K562 (cell line): Measurements from ENCODE around the gene KISS1. TPM values are rescaled to one million over a fixed set of nuclear protein-coding genes. Genes with fewer than 3 reads are reported as not detected.
A peak's percentile ranks its signal among the peaks of the same experiment; 100 is the strongest.

Experiments
- ARNT ChIP-seq, 2 experiments: fragments of 450-650 bp; IDR thresholded peaks; 2 replicates each; pipeline ENCODE4 v1.6.1; 2016; ENCODE audit warnings: mild to moderate bottlenecking in 1 of 2
- ATF1 ChIP-seq, 2 experiments: fragments of 450-650 bp in 1 of 2; IDR thresholded peaks; 2 replicates each; pipeline ENCODE4 v1.6.1; 2016; ENCODE audit warnings: missing compliant biosample characterization in 1 of 2, missing genetic modification characterization in 1 of 2
- CBX3 ChIP-seq, 2 experiments: IDR thresholded peaks; 1 replicate in 1 of 2; 2 replicates in 1 of 2; pipeline ENCODE4 v1.6.1; 2012; ENCODE audit warnings: inconsistent platforms in 2 of 2, low read length in 2 of 2, borderline replicate concordance in 1 of 2, control low read depth in 1 of 2
- FOXJ2 ChIP-seq: fragments of 200-800 bp; sonication (Bioruptor generic); IDR thresholded peaks from 2 replicates; pipeline ENCODE4 v1.6.1; 2016; ENCODE audit warnings: missing genetic modification characterization, missing compliant biosample characterization
- GTF2B ChIP-seq: IDR thresholded peaks from 2 replicates; pipeline ENCODE4 v1.6.1; 2011; ENCODE audit not compliant: insufficient read length; ENCODE audit errors: extremely low read depth
- HDAC1 ChIP-seq, 2 experiments: fragments of 450-650 bp; IDR thresholded peaks; 2 replicates each; pipeline ENCODE4 v1.6.1; 2016 to 2017; ENCODE audit warnings: inconsistent platforms in 1 of 2, mild to moderate bottlenecking in 1 of 2, moderate library complexity in 1 of 2
- HDAC2 ChIP-seq: fragments of 450-650 bp; IDR thresholded peaks from 2 replicates; pipeline ENCODE4 v1.6.1; 2016; ENCODE audit warnings: mild to moderate bottlenecking
- HINFP ChIP-seq: fragments of 450-650 bp; conservative IDR thresholded peaks from 2 replicates; pipeline ENCODE4 v1.6.1; 2016; ENCODE audit warnings: missing genetic modification characterization, low read depth, mild to moderate bottlenecking, control low read depth, missing compliant biosample characterization
- JUND ChIP-seq, 2 experiments: IDR thresholded peaks; 2 replicates in 1 of 2; 3 replicates in 1 of 2; pipeline ENCODE4 v1.6.1; 2011; ENCODE audit warnings: borderline replicate concordance in 2 of 2, low read depth in 2 of 2, low read length in 2 of 2, improper control_type of control experiment in 1 of 2, missing biosample characterization in 1 of 2, missing genetic modification characterization in 1 of 2, missing genetic modification reagents in 1 of 2
- NONO ChIP-seq, 2 experiments: fragments of 200-400 bp in 1 of 2; fragments of 450-650 bp in 1 of 2; formaldehyde crosslinking in 1 of 2; IDR thresholded peaks; 2 replicates each; pipeline ENCODE4 v1.6.1; 2017; ENCODE audit warnings: low read depth in 2 of 2, mild to moderate bottlenecking in 2 of 2, moderate library complexity in 2 of 2, low read length in 1 of 2
- PML ChIP-seq: IDR thresholded peaks from 2 replicates; pipeline ENCODE4 v1.6.1; 2012; ENCODE audit warnings: low read length, inconsistent platforms
- SMARCA4 ChIP-seq: fragments of 450-650 bp; IDR thresholded peaks from 2 replicates; pipeline ENCODE4 v1.6.1; 2016
- TAF1 ChIP-seq: IDR thresholded peaks from 2 replicates; pipeline ENCODE4 v1.6.1; 2011; ENCODE audit warnings: mild to moderate bottlenecking, low read length, moderate library complexity; ENCODE audit not compliant: insufficient read depth, control insufficient read depth, severe bottlenecking; ENCODE audit errors: extremely low read depth
- TBL1XR1 ChIP-seq, 2 experiments: IDR thresholded peaks; 2 replicates each; pipeline ENCODE4 v1.6.1; 2012; ENCODE audit warnings: improper control_type of control experiment in 2 of 2, low read length in 2 of 2, mild to moderate bottlenecking in 1 of 2
- ZBTB8A ChIP-seq: fragments of 450-650 bp; IDR thresholded peaks from 2 replicates; pipeline ENCODE4 v1.6.1; 2018; ENCODE audit warnings: mild to moderate bottlenecking, moderate library complexity; ENCODE audit not compliant: partially characterized antibody
- ZNF133 ChIP-seq: fragments of 250-450 bp; sonication (Bioruptor Pico); IDR thresholded peaks from 2 replicates; pipeline ENCODE4 v1.4.0; 2020; ENCODE audit warnings: mild to moderate bottlenecking
- ZNF253 ChIP-seq: fragments of 250-450 bp; sonication (Bioruptor Pico); conservative IDR thresholded peaks from 2 replicates; pipeline ENCODE4 v1.6.1; 2021; ENCODE audit warnings: mild to moderate bottlenecking
- ZNF263 ChIP-seq: sonication (generic); formaldehyde crosslinking; IDR thresholded peaks from 2 replicates; pipeline ENCODE4 v1.8.0; 2022; ENCODE audit warnings: mild to moderate bottlenecking, missing genetic modification reagents, borderline replicate concordance
- ZNF347 ChIP-seq: fragments of 450-650 bp; formaldehyde crosslinking; IDR thresholded peaks from 2 replicates; pipeline ENCODE4 v1.4.0; 2020; ENCODE audit warnings: low read depth, mild to moderate bottlenecking, moderate library complexity
- ZNF57 ChIP-seq: fragments of 450-650 bp; formaldehyde crosslinking; IDR thresholded peaks from 2 replicates; pipeline ENCODE4 v1.4.0; 2020; ENCODE audit warnings: mild to moderate bottlenecking, moderate library complexity
- ZSCAN29 ChIP-seq: fragments of 450-650 bp; IDR thresholded peaks from 2 replicates; pipeline ENCODE4 v1.6.1; 2017
- polyA plus RNA-seq, 8 experiments: library from polyadenylated mRNA; depleted of rRNA in 4 of 8; stranded (reverse) in 5 of 8; unstranded in 3 of 8; fragments of >200 nt; fragmentation: Nextera tagmentation in 2 of 8; fragmentation: Illumina TruSeq in 1 of 8; extraction: Ambion mirVana in 2 of 8; extraction: Trizol in 1 of 8; gene quantifications; 2 replicates each; pipeline versions ENCODE4 v1.2.1 to v1.2.3, GENCODE V29; 2011 to 2014; ENCODE audit warnings: inconsistent platforms in 1 of 8, missing spikeins in 1 of 8
- total RNA-seq, 7 experiments: library from RNA; depleted of rRNA in 6 of 7; stranded (reverse); fragments of >200 nt in 6 of 7; fragmentation: Illumina TruSeq in 2 of 7; extraction: Trizol in 2 of 7; gene quantifications; 2 replicates each; pipeline versions ENCODE4 v1.2.1 to v1.2.3, GENCODE V29; 2011 to 2021; ENCODE audit warnings: low replicate concordance in 1 of 7
- TF ChIP-seq, protein P1 (sequence below): fragments of 450-650 bp; formaldehyde crosslinking; IDR thresholded peaks from 2 replicates; pipeline ENCODE4 v1.4.0; 2020; ENCODE audit warnings: mild to moderate bottlenecking, moderate library complexity
- TF ChIP-seq, protein P2 (sequence below): fragments of 250-450 bp; sonication (Bioruptor Pico); IDR thresholded peaks from 2 replicates; pipeline ENCODE4 v1.8.0; 2021; ENCODE audit warnings: moderate library complexity, mild to moderate bottlenecking, inconsistent platforms
- TF ChIP-seq, protein P3 (sequence below): fragments of 450-650 bp; formaldehyde crosslinking; IDR thresholded peaks from 2 replicates; pipeline ENCODE4 v1.4.0; 2020; ENCODE audit warnings: mild to moderate bottlenecking, moderate library complexity

The KISS1 gene
- total and polyA plus RNA-seq, 9 of the 15 experiments (the other 6 are each of a cell fraction or from before 2014, with no cell fraction given): 0.31 TPM; not detected in 8

DNA sequence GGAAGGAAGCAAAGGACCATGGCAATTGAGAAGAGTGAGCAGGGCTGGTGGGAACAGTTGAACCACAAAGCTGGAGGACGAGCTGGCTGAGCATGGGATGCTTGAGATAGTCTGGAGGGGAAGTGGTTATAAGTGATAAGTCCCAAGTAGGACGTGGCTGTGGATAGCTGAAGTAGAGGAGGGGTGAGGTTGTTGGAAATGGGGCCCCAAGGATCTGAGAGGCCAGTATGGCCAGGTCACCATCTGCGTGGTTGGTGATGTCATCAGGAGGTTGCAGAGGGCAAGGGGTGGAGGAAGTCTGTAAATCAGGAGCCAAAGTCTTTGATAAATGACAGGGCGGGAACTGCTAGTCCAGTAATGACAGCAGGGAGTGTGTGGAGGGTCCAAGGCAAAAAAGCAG, 19.2 kb downstream of the KISS1 start (continued):
- TF ChIP-seq HDAC1 (IDR thresholded peaks at IDR 0.05) (0 out of 4 replicates have a peak, but pooled peaks of 1 of the 2 experiments have one; percentile 43), HDAC2 (peak; percentile 59; the same call in 1 of the 2 replicates), ATF1 (CRISPR knock-in tag; IDR thresholded peaks at IDR 0.05) (no peak), ATF1 (tag; IDR thresholded peaks at IDR 0.05) (peak; percentile 94), ZNF347 (CRISPR knock-in tag) (no peak), NONO (IDR thresholded peaks at IDR 0.05; ENCODE audit: low read depth in 2 of 2, low read length in 1 of 2) (no peak), ZNF133 (CRISPR knock-in tag) (no peak), ZSCAN29 (no peak), ZNF253 (CRISPR knock-in tag) (no peak), ZNF57 (no peak), TAF1 (no peak), HINFP (no peak), GTF2B (no peak), ZBTB8A (no peak), ARNT (IDR thresholded peaks at IDR 0.05) (no peak; a peak in 1 of 4 replicates), CBX3 (IDR thresholded peaks at IDR 0.05; ENCODE audit: borderline replicate concordance in 1 of 2, low read length in 2 of 2) (0 out of 3 replicates have a peak, but pooled peaks of 1 of the 2 experiments have one; percentile 12), SMARCA4 (peak; percentile 80; the same call in 1 of the 2 replicates), FOXJ2 (tag) (no peak), PML (peak; percentile 64; the same call in 1 of the 2 replicates), JUND (IDR thresholded peaks at IDR 0.05; ENCODE audit: borderline replicate concordance, low read depth, low read length) (peak; percentile 90), JUND (tag; IDR thresholded peaks at IDR 0.05; ENCODE audit: borderline replicate concordance, low read depth, low read length) (peak; percentile 96), TBL1XR1 (IDR thresholded peaks at IDR 0.05; ENCODE audit: low read length in 2 of 2) (peak in 1 of 2 experiments; percentile 67; a peak in 2 of 4 replicates), ZNF263 (CRISPR knock-in tag) (peak; percentile 68; the same call in 1 of the 2 replicates)
- TF ChIP-seq, protein P1, sequence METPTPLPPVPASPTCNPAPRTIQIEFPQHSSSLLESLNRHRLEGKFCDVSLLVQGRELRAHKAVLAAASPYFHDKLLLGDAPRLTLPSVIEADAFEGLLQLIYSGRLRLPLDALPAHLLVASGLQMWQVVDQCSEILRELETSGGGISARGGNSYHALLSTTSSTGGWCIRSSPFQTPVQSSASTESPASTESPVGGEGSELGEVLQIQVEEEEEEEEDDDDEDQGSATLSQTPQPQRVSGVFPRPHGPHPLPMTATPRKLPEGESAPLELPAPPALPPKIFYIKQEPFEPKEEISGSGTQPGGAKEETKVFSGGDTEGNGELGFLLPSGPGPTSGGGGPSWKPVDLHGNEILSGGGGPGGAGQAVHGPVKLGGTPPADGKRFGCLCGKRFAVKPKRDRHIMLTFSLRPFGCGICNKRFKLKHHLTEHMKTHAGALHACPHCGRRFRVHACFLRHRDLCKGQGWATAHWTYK (CRISPR knock-in tag): peak; percentile 15; the same call in 1 of the 2 replicates
- TF ChIP-seq, protein P2, sequence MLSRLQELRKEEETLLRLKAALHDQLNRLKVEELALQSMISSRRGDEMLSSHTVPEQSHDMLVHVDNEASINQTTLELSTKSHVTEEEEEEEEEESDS: no peak
- TF ChIP-seq, protein P3, sequence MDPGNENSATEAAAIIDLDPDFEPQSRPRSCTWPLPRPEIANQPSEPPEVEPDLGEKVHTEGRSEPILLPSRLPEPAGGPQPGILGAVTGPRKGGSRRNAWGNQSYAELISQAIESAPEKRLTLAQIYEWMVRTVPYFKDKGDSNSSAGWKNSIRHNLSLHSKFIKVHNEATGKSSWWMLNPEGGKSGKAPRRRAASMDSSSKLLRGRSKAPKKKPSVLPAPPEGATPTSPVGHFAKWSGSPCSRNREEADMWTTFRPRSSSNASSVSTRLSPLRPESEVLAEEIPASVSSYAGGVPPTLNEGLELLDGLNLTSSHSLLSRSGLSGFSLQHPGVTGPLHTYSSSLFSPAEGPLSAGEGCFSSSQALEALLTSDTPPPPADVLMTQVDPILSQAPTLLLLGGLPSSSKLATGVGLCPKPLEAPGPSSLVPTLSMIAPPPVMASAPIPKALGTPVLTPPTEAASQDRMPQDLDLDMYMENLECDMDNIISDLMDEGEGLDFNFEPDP (CRISPR knock-in tag): no peak
